Stomach (tissue), 9 donors: ENCODE results near the gene SPACDR. TPM values are rescaled to one million over a fixed set of nuclear protein-coding genes. Genes with fewer than 3 reads are reported as not detected.
"Not testable (repeated sequence)": the region's sequence is repeated elsewhere in the genome, so short reads cannot be mapped to it uniquely, and the experiment has no call there.

ENCODE experiments used
- DNase-seq, 2 donors: peaks; one replicate each; pipeline versions ENCODE4 v3.0.0 to v3.0.0-alpha.2; 2013 to 2019
- H3K27ac ChIP-seq, 5 donors: fragments of 200-600 bp in 4 of 5; sonication (generic) in 4 of 5; one replicate each; pipeline ENCODE4 v1.5.1; 2013 to 2019; ENCODE audit warnings: mild to moderate bottlenecking in 1 of 5, moderate library complexity in 1 of 5
- H3K27me3 ChIP-seq, 3 donors: fragments of 200-600 bp; sonication (generic); one replicate each; pipeline ENCODE4 v1.5.1; 2017 to 2019; ENCODE audit warnings: mixed run types in 1 of 3
- H3K36me3 ChIP-seq, 4 donors: fragments of 200-600 bp; sonication (generic); 1 replicate in 3 of 4; 2 replicates in 1 of 4; pipeline ENCODE4 v1.5.1; 2016 to 2019
- H3K4me1 ChIP-seq, 4 donors: fragments of 200-600 bp; sonication (generic); one replicate each; pipeline ENCODE4 v1.5.1; 2016 to 2019
- H3K4me3 ChIP-seq, 4 donors: fragments of 200-600 bp; sonication (generic) in 3 of 4; one replicate each; pipeline ENCODE4 v1.5.1; 2016 to 2019; ENCODE audit warnings: mild to moderate bottlenecking in 1 of 4
- H3K9me3 ChIP-seq, 4 donors: fragments of 200-600 bp; sonication (generic); one replicate each; pipeline ENCODE4 v1.5.1; 2016 to 2019
- CTCF ChIP-seq, 7 experiments: fragments of 450-650 bp in 4 of 7; fragments of 200-600 bp in 3 of 7; sonication (generic) in 3 of 7; IDR thresholded peaks; one replicate each; pipeline ENCODE4 v1.5.1; 2016 to 2019; ENCODE audit warnings: antibody characterized with exemption in 7 of 7, control low read depth in 2 of 7, mild to moderate bottlenecking in 1 of 7
- EP300 ChIP-seq: sonication (generic); formaldehyde crosslinking; IDR thresholded peaks from one replicate; pipeline ENCODE4 v1.6.1; 2017; ENCODE audit warnings: antibody characterized with exemption
- POLR2A ChIP-seq, 4 donors: fragments of 450-650 bp; IDR thresholded peaks; one replicate each; pipeline ENCODE4 v1.6.1; 2016; ENCODE audit warnings: antibody characterized with exemption in 4 of 4, control low read depth in 2 of 4, mild to moderate bottlenecking in 1 of 4, moderate library complexity in 1 of 4
- POLR2AphosphoS5 ChIP-seq, 3 donors: sonication (generic); formaldehyde crosslinking; IDR thresholded peaks; one replicate each; pipeline ENCODE4 v1.6.1; 2016; ENCODE audit warnings: antibody characterized with exemption in 3 of 3
- WGBS, 5 donors: extraction: QIAGEN DNeasy Blood & Tissue Kit in 3 of 5; methylation state at CpG; one replicate each; pipeline versions ENCODE4 v1.1.5 to v1.1.7; 2013 to 2018; 5-methylcytosine and 5-hydroxymethylcytosine counted together
- intact Hi-C: fragments of 100-400 bp; cut with DNase I; formaldehyde crosslinking; loops from one replicate; pipeline ENCODE4 v1.15.1; 2023; ENCODE audit warnings: low total_unique reads
- polyA plus RNA-seq, 3 donors: library from polyadenylated mRNA; stranded (reverse); fragments of 200-250 nt; gene quantifications; one replicate each; pipeline ENCODE4 v1.2.3, GENCODE V29; 2013
- total RNA-seq, 5 donors: library from RNA; depleted of rRNA; stranded (reverse); fragments of >200 nt; gene quantifications; one replicate each; pipeline versions ENCODE4 v1.1.0 to v1.2.3, GENCODE V29; 2014 to 2016
- donor health status: healthy with polysubstance abuse.
- donor health status: Bipolar disorder and iron deficiency.
- donor health status: healthy.

Gene SPACDR
- total and polyA plus RNA-seq, 8 donors = 0.65 to 2.3 (median 1.1) TPM; not detected in 5

DNA sequence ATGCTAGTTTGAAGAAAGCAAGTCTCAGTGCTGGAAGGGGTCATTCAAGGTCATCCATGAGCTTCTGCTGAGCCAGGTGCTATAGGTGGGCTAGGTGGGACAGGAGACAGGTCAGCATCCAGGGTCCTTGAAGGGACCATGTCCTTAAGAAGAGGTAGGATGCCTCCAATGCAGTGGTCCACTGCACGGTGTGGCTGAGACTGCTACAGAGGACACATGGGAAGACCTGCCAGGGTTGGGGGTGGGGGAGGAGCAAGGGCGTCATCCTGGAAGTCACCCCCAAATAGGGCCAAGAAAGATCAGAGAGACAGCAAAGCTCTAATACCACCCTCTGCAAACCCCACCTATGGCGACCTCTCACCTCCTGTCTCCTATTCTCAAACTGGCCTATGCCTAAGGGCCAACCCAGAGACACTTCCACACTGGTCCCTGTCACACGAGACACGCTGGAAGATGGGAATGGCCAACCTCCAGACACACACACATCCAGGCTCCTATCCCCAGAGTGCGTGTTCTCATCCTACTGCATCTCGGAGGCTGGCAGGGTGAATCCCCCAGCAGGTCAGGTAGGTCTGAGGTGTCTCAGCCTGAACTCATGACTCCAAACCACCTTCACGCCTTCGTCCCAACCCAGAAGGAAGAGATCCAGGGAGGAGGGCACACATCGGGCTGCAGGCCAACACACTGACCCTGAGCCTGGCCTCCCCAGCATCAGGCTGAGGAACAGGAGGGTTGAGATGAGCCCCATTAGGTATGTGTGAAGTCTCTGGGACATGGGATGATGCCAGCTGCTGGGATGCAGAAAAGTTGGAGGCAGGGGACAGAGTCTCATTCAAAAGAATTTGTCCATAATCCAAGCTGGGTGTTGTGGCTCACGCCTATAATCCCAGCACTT is 22.2 kb downstream of the SPACDR start:
- Histone ChIP-seq H3K27ac (no peak overlapping the region), H3K27me3 (no peaks in the 10 kb centered on the region), H3K4me3 (no peak overlapping the region), H3K36me3 (no peaks in the 10 kb centered on the region), H3K9me3 (no peaks in the 10 kb centered on the region), H3K4me1 (peaks cover 0 to 12% (median 9%) of the 10 kb centered on the region in 4 donors)
- DNase-seq = no peak
- WGBS, 5 donors = 89 to 95% (median 91%) methylated on average over 9 to 11 of the region's 11 CpGs
- TF ChIP-seq POLR2A (IDR thresholded peaks at IDR 0.05) = no peak
- TF ChIP-seq CTCF (IDR thresholded peaks at IDR 0.05) = no peak
- no peak for TF ChIP-seq POLR2AphosphoS5 (IDR thresholded peaks at IDR 0.05)
- TF ChIP-seq EP300 = no peak
- intact Hi-C loops = no loop called here

- H3K36me3 ChIP-seq, H3K9me3 ChIP-seq, H3K4me3 ChIP-seq, H3K27me3 ChIP-seq, DNase-seq, intact Hi-C loops: not testable (repeated sequence)
- H3K4me1 ChIP-seq = peaks cover 13 to 20% (median 20%) of the 10 kb centered on the region in 4 donors
- peak overlapping the region in 2 of 5 donors; percentile 15 to 35 for H3K27ac ChIP-seq
- 87 to 93% (median 89%) methylated on average over 7 of the region's 7 CpGs for WGBS, 5 donors
Measured at GRCh38 chr7:100439244-100439643, 24.8 kb downstream of the SPACDR start.

- Histone ChIP-seq H3K36me3 (peaks cover 7 to 14% (median 12%) of the 10 kb centered on the region in 4 donors), H3K27ac (peak overlapping the region in 1 of 5 donors; percentile 35), H3K4me1 (peaks cover 14 to 25% (median 24%) of the 10 kb centered on the region in 4 donors)
- H3K9me3 ChIP-seq, H3K27me3 ChIP-seq, intact Hi-C loops, H3K4me3 ChIP-seq, DNase-seq: not testable (repeated sequence)
- 93 to 95% (median 94%) methylated on average over 8 of the region's 8 CpGs for WGBS, 5 donors
Measured at GRCh38 chr7:100438731-100439130, 25.3 kb downstream of the SPACDR start.

GRCh38 chr7:100438172-100438571 is 25.9 kb downstream of the SPACDR start:
- H3K4me1 ChIP-seq = peaks cover 14 to 30% (median 29%) of the 10 kb centered on the region in 4 donors
- H3K4me3 ChIP-seq = no peak overlapping the region
- H3K27ac ChIP-seq = peak overlapping the region in 1 of 5 donors; percentile 97
- no peak for TF ChIP-seq POLR2A (IDR thresholded peaks at IDR 0.05)
- no peak for TF ChIP-seq POLR2AphosphoS5 (IDR thresholded peaks at IDR 0.05)
- intact Hi-C loops = no loop called here
- H3K9me3 ChIP-seq = no peaks in the 10 kb centered on the region
- no peak for DNase-seq
- 44 to 52% (median 49%) methylated on average over 2 of the region's 2 CpGs for WGBS, 5 donors
- no peaks in the 10 kb centered on the region for H3K27me3 ChIP-seq
- H3K36me3 ChIP-seq = peaks cover 9 to 19% (median 17%) of the 10 kb centered on the region in 4 donors

DNA sequence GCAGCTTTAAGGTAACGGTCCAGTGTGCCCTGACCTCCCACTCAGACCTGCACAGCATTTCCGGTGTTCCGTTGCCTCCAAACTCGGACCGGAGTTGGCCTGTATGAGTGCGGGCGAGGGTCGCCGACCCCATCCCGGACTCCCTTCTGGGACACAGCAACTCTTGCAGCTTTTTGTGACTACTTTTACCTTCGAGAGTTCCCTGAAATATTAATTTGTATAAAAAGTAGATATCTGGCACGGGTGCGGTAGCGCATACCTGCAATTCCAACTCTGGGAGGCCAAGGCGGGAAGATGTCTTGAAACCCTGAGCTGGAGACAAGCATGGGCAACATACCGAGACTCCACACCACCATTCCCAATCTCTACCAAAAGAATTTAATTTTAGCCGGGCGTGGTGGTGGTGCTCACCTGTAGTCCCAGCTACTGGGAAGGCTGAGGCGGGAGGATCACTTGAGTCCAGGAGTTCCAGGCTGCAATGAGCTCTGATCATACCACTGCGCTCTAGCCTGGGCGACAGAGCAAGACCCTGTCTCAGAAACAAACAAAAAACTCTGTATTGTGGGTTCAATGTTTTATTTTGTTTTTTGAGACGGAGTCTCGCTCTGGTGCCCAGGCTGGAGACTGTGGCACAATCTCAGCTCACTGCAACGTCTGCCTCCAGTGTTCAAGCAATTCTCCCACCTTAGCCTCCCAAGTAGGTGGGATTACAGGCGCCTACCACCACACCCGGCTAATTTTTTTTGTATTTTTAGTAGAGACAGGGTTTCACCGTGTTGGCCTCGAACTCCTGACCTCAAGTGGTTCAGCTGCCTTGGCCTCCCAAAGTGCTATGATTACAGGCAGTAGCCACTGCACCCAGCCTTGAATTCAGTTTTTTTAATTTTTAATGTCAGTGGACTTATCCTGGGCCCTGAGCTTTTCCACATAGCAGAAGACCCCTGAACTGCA is 26.6 kb downstream of the SPACDR start:
- H3K36me3 ChIP-seq = peaks cover 12 to 27% (median 24%) of the 10 kb centered on the region in 4 donors
- no peaks in the 10 kb centered on the region for H3K9me3 ChIP-seq
- intact Hi-C loops = no loop called here
- H3K4me3 ChIP-seq = peak overlapping the region in 2 of 4 donors; percentile 85 to 97
- peak overlapping the region; percentile 96 to 99 (median 97) for H3K27ac ChIP-seq
- 90 to 93% (median 91%) methylated on average over 28 of the region's 28 CpGs for WGBS, 5 donors
- TF ChIP-seq EP300 (no peak), CTCF (IDR thresholded peaks at IDR 0.05) (no peak), POLR2A (IDR thresholded peaks at IDR 0.05) (no peak), POLR2AphosphoS5 (IDR thresholded peaks at IDR 0.05) (no peak)
- no peaks in the 10 kb centered on the region for H3K27me3 ChIP-seq
- H3K4me1 ChIP-seq = peaks cover 14 to 38% (median 37%) of the 10 kb centered on the region in 4 donors
- DNase-seq = peak in 1 of 2 donors; percentile 24
